GM12878 (cell line): ENCODE measurements around the gene IFT22. TPM values are rescaled to one million over a fixed set of nuclear protein-coding genes. Genes with fewer than 3 reads are reported as not detected.

Source experiments
- ATAC-seq: fragments of 200-7000 bp; cut with Tn5 transposase; 3 replicates; pipeline ENCODE4 v1.9.1; 2020; ENCODE audit warnings: mild to moderate bottlenecking, moderate library complexity
- BruUV-seq: library from RNA; stranded (reverse); fragments of 400-500 nt; replicated peaks from 2 replicates; lab custom pipeline; 2021; lab: Mats Ljungman, UMichigan
- CTCF ChIA-PET: fragments of 300-600 bp; sonication (Branson Sonifier 250); formaldehyde crosslinking; extraction: SDS; loops from one replicate; lab custom pipeline; 2021; ENCODE audit warnings: inconsistent platforms; lab: Yijun Ruan, JAX
- POLR2A ChIA-PET: fragments of 350-600 bp; formaldehyde crosslinking; extraction: SDS; loops from one replicate; lab custom pipeline; 2021; ENCODE audit warnings: inconsistent platforms; lab: Charles Lee
- RAD21 ChIA-PET: fragments of 300-600 bp; sonication (Branson Sonifier 250); formaldehyde crosslinking; loops from one replicate; lab custom pipeline; 2023; ENCODE audit warnings: antibody characterized with exemption; ENCODE audit not compliant: unreplicated experiment; lab: Charles Lee
- SMC1A ChIA-PET: fragments of 300-600 bp; sonication (Branson Sonifier 250); formaldehyde crosslinking; loops from one replicate; lab custom pipeline; 2023; ENCODE audit not compliant: unreplicated experiment, uncharacterized antibody; lab: Charles Lee
- DNase-seq: peaks from one replicate; pipeline ENCODE4 v3.0.0-alpha.2; 2011; ENCODE audit warnings: low read depth, low spot score
- FAIRE-seq: peaks from 3 replicates; lab custom pipeline; 2011; peaks lifted over from hg19 to GRCh38; lab: Jason Lieb, UNC
- H2AFZ ChIP-seq: 2 replicates; pipeline ENCODE4 v1.6.0; 2011; ENCODE audit warnings: low read depth, low read length, control low read depth; ENCODE audit not compliant: control insufficient read depth
- H3K27ac ChIP-seq: 2 replicates; pipeline ENCODE4 v1.5.1; 2011; ENCODE audit warnings: control low read depth; ENCODE audit not compliant: control insufficient read depth, insufficient read depth
- H3K27me3 ChIP-seq, 2 experiments: replicated peaks in 1 of 2; 2 replicates each; pipeline versions ENCODE4 v1.6.0 to v1.6.1; 2011; ENCODE audit warnings: low read length in 1 of 2; ENCODE audit not compliant: control insufficient read depth in 2 of 2, insufficient read depth in 2 of 2
- H3K36me3 ChIP-seq, 2 experiments: 2 replicates each; pipeline ENCODE4 v1.5.1; 2011; ENCODE audit warnings: low read length in 1 of 2; ENCODE audit not compliant: control insufficient read depth in 2 of 2, insufficient read depth in 2 of 2
- H3K4me1 ChIP-seq: 2 replicates; pipeline ENCODE4 v1.6.1; 2011; ENCODE audit warnings: mild to moderate bottlenecking, low read length, moderate library complexity, mixed read lengths; ENCODE audit not compliant: control insufficient read depth, insufficient read depth
- H3K4me2 ChIP-seq: 2 replicates; pipeline ENCODE4 v1.6.0; 2011; ENCODE audit warnings: control low read depth; ENCODE audit not compliant: control insufficient read depth, insufficient read depth
- H3K4me3 ChIP-seq: fragments of 200-600 bp; sonication (generic); 2 replicates; pipeline ENCODE4 v1.5.1; 2016
- H3K79me2 ChIP-seq: 2 replicates; pipeline ENCODE4 v1.6.0; 2011; ENCODE audit warnings: low read length; ENCODE audit not compliant: control insufficient read depth, insufficient read depth
- H3K9ac ChIP-seq: 2 replicates; pipeline ENCODE4 v1.8.0; 2011; ENCODE audit warnings: low read length, control low read depth, mixed read lengths; ENCODE audit not compliant: control insufficient read depth, insufficient read depth
- H3K9me3 ChIP-seq: replicated peaks from 3 replicates; pipeline ENCODE4 v1.5.1; 2011; ENCODE audit warnings: mild to moderate bottlenecking, low read length; ENCODE audit not compliant: control insufficient read depth, insufficient read depth
- H4K20me1 ChIP-seq: 2 replicates; pipeline ENCODE4 v1.6.0; 2011; ENCODE audit not compliant: control insufficient read depth, insufficient read depth
- ATF3 ChIP-seq: IDR thresholded peaks from 2 replicates; pipeline ENCODE4 v1.6.1; 2011; ENCODE audit warnings: low read depth, mild to moderate bottlenecking, low read length, moderate library complexity, borderline replicate concordance; ENCODE audit errors: extremely low read depth
- CEBPZ ChIP-seq: fragments of 150-350 bp; IDR thresholded peaks from 2 replicates; pipeline ENCODE4 v1.6.1; 2016; ENCODE audit warnings: low read depth, low read length
- CHD4 ChIP-seq: fragments of 200-600 bp; sonication (generic); IDR thresholded peaks from 2 replicates; pipeline ENCODE4 v1.6.1; 2016; ENCODE audit warnings: mild to moderate bottlenecking
- CREB1 ChIP-seq: IDR thresholded peaks from 2 replicates; pipeline ENCODE4 v1.6.1; 2012; ENCODE audit warnings: low read depth, mild to moderate bottlenecking, inconsistent platforms
- E2F8 ChIP-seq: fragments of 450-650 bp; IDR thresholded peaks from 2 replicates; pipeline ENCODE4 v1.6.1; 2018; ENCODE audit warnings: mild to moderate bottlenecking, low read depth, moderate library complexity; ENCODE audit not compliant: partially characterized antibody
- HDAC6 ChIP-seq: fragments of 200-600 bp; sonication (generic); IDR thresholded peaks from one replicate; pipeline ENCODE4 v1.8.0; 2017; ENCODE audit warnings: antibody characterized with exemption; ENCODE audit not compliant: unreplicated experiment
- JUND ChIP-seq: IDR thresholded peaks from 2 replicates; pipeline ENCODE4 v1.6.1; 2012; ENCODE audit warnings: low read depth, mild to moderate bottlenecking, low read length, improper control_type of control experiment, moderate library complexity
- MTA2 ChIP-seq: fragments of 450-650 bp; IDR thresholded peaks from 2 replicates; pipeline ENCODE4 v1.6.1; 2016; ENCODE audit warnings: low read depth, mild to moderate bottlenecking, moderate library complexity
- NKRF ChIP-seq: fragments of 450-650 bp; conservative IDR thresholded peaks from 2 replicates; pipeline ENCODE4 v1.6.1; 2017; ENCODE audit warnings: mild to moderate bottlenecking, moderate library complexity
- NR2F1 ChIP-seq: fragments of 450-650 bp; conservative IDR thresholded peaks from 2 replicates; pipeline ENCODE4 v1.6.1; 2017; ENCODE audit warnings: mild to moderate bottlenecking
- SIN3A ChIP-seq: IDR thresholded peaks from 2 replicates; pipeline ENCODE4 v1.6.1; 2012; ENCODE audit warnings: low read depth, low read length, improper control_type of control experiment
- SUZ12 ChIP-seq: fragments of 200-600 bp; sonication (generic); IDR thresholded peaks from one replicate; pipeline ENCODE4 v1.6.1; 2018; ENCODE audit warnings: antibody characterized with exemption, mild to moderate bottlenecking; ENCODE audit not compliant: unreplicated experiment
- TAF1 ChIP-seq: IDR thresholded peaks from 2 replicates; pipeline ENCODE4 v1.6.1; 2011; ENCODE audit warnings: mild to moderate bottlenecking, low read depth, low read length, borderline replicate concordance
- ZBED1 ChIP-seq: IDR thresholded peaks from 2 replicates; pipeline ENCODE4 v1.6.1; 2016; ENCODE audit warnings: borderline replicate concordance
- WGBS: methylation state at CpG from one replicate; pipeline ENCODE4 v1.1.6; 2016; ENCODE audit warnings: low lambda C conversion rate; ENCODE audit not compliant: insufficient replicate concordance, insufficient coverage; ENCODE audit errors: missing lambda C conversion rate; 5-methylcytosine and 5-hydroxymethylcytosine counted together
- in situ Hi-C: fragments of 300-500 bp; cut with MboI; formaldehyde crosslinking; loops from 9 replicates; pipeline ENCODE4 v1.14.3; 2018; ENCODE audit warnings: mixed read lengths
- intact Hi-C: fragments of 100-400 bp; cut with micrococcal nuclease; formaldehyde crosslinking; loops from one replicate; pipeline ENCODE4 v1.14.2; 2022; ENCODE audit not compliant: unreplicated experiment
- polyA plus RNA-seq, 11 experiments: library from polyadenylated mRNA; depleted of rRNA in 4 of 11; unstranded in 6 of 11; stranded (reverse) in 5 of 11; fragments of >200 nt; fragmentation: Nextera tagmentation in 4 of 11; fragmentation: Illumina TruSeq in 1 of 11; extraction: Ambion mirVana in 4 of 11; extraction: Trizol in 1 of 11; gene quantifications; 1 replicate in 1 of 11; 2 replicates in 10 of 11; pipeline versions ENCODE4 v1.2.1 to v1.2.3, GENCODE V29; 2011 to 2016; ENCODE audit warnings: inconsistent platforms in 2 of 11, missing spikeins in 2 of 11, low read depth in 1 of 11
- total RNA-seq, 4 experiments: library from RNA; depleted of rRNA in 3 of 4; stranded (reverse); fragments of >200 nt in 3 of 4; fragmentation: Illumina TruSeq in 1 of 4; extraction: Trizol in 1 of 4; gene quantifications; 2 replicates each; pipeline versions ENCODE4 v1.2.1 to v1.2.3, GENCODE V29; 2013 to 2021

The IFT22 gene
- total and polyA plus RNA-seq, 10 of the 15 experiments (the other 5 are each of a cell fraction or from before 2014, with no cell fraction given), result 10.1 to 25.7 (median 19.0) TPM

GRCh38 chr7:101330011-101330484 is 8.4 kb upstream of the IFT22 start:
- no peak for FAIRE-seq
- no peak for DNase-seq
- ChIA-PET RAD21 (no interaction called here), SMC1A (no interaction called here), CTCF (no interaction called here), POLR2A (no interaction called here)
- TF ChIP-seq MTA2, result no peak
- no peak for TF ChIP-seq E2F8
- no peak for TF ChIP-seq NKRF
- no peak for TF ChIP-seq CHD4
- no peak for TF ChIP-seq ATF3
- no peak for TF ChIP-seq CEBPZ
- no peak for TF ChIP-seq SUZ12
- TF ChIP-seq CREB1, result no peak
- TF ChIP-seq JUND, result no peak
- no peak for TF ChIP-seq HDAC6
- TF ChIP-seq ZBED1, result no peak
- TF ChIP-seq SIN3A, result no peak
- no peak for TF ChIP-seq TAF1
- no peak for TF ChIP-seq NR2F1
- H3K36me3 ChIP-seq, result no peaks in the 10 kb centered on the region
- no peak overlapping the region for H3K27ac ChIP-seq
- no peaks in the 10 kb centered on the region for H3K27me3 ChIP-seq
- no peak overlapping the region for H3K4me3 ChIP-seq
- no peaks in the 10 kb centered on the region for H4K20me1 ChIP-seq
- ATAC-seq, result no peak
- H3K9me3 ChIP-seq, result no peaks in the 10 kb centered on the region
- in situ Hi-C loops, result no loop called here
- BruUV-seq, result no TSS peak
- no peaks in the 10 kb centered on the region for H3K4me1 ChIP-seq
- H2AFZ ChIP-seq, result no peak overlapping the region
- intact Hi-C loops, result no loop called here
- H3K79me2 ChIP-seq, result no peaks in the 10 kb centered on the region
- no peak overlapping the region for H3K9ac ChIP-seq
- H3K4me2 ChIP-seq, result no peak overlapping the region
- WGBS, result 46% methylated on average over 15 of the region's 15 CpGs
